HUES48 (cell line): ENCODE results near the gene CDH13.

ENCODE experiments used
- H3K27ac ChIP-seq: one replicate; pipeline ENCODE4 v1.7.0; 2013; ENCODE audit warnings: low read depth, low read length, inconsistent platforms
- H3K27me3 ChIP-seq: 2 replicates; pipeline ENCODE4 v1.6.1; 2013; ENCODE audit warnings: mild to moderate bottlenecking, low read length; ENCODE audit not compliant: control insufficient read depth, insufficient read depth
- H3K36me3 ChIP-seq: 2 replicates; pipeline ENCODE4 v1.6.1; 2013; ENCODE audit warnings: low read length; ENCODE audit not compliant: control insufficient read depth, insufficient read depth
- H3K4me1 ChIP-seq: 2 replicates; pipeline ENCODE4 v1.6.1; 2013; ENCODE audit warnings: mild to moderate bottlenecking, low read length; ENCODE audit not compliant: control insufficient read depth, insufficient read depth
- H3K4me3 ChIP-seq: 2 replicates; pipeline ENCODE4 v1.5.1; 2013; ENCODE audit warnings: mild to moderate bottlenecking, low read depth, low read length
- H3K9ac ChIP-seq: 2 replicates; pipeline ENCODE4 v1.6.1; 2013; ENCODE audit warnings: mild to moderate bottlenecking, low read depth, low read length, moderate library complexity
- H3K9me3 ChIP-seq: 2 replicates; pipeline ENCODE4 v1.6.1; 2013; ENCODE audit warnings: low read length; ENCODE audit not compliant: control insufficient read depth, insufficient read depth

CDH13 gene

GRCh38 chr16:82665025-82665424 lies 38.3 kb downstream of the CDH13 start:
- Histone ChIP-seq H3K27me3 (no peaks in the 10 kb centered on the region), H3K27ac (no peak overlapping the region), H3K4me3 (no peak overlapping the region), H3K36me3 (no peaks in the 10 kb centered on the region), H3K4me1 (no peaks in the 10 kb centered on the region), H3K9me3 (no peaks in the 10 kb centered on the region), H3K9ac (no peak overlapping the region)

DNA sequence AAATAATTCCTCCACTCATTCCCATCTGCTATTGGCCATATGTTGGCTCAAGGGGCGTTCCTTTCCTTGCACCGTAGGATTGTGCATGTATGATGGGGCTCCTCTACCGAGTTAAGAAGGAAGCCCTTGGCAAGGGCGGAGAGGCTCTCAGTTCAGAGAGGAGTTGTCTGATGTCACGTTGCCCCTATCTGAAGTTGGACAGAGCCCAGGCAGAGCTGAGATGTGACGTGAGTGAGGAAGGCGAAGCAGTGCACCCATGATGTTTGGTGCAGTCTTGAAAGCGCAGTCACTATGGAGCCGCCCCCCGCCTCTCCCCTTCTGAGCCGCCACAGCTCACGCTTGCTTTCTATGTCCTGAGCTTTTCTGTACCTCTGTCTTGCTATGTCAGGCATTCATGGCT lies 40.7 kb downstream of the CDH13 start:
- no peaks in the 10 kb centered on the region for H3K9me3 ChIP-seq
- H3K36me3 ChIP-seq = no peaks in the 10 kb centered on the region
- H3K27me3 ChIP-seq = no peaks in the 10 kb centered on the region
- no peak overlapping the region for H3K9ac ChIP-seq
- no peaks in the 10 kb centered on the region for H3K4me1 ChIP-seq
- H3K4me3 ChIP-seq = no peak overlapping the region
- no peak overlapping the region for H3K27ac ChIP-seq

- Histone ChIP-seq H3K9ac (no peak overlapping the region), H3K36me3 (no peaks in the 10 kb centered on the region), H3K27ac (no peak overlapping the region), H3K9me3 (no peaks in the 10 kb centered on the region), H3K4me3 (no peak overlapping the region), H3K4me1 (no peaks in the 10 kb centered on the region), H3K27me3 (no peaks in the 10 kb centered on the region)
These were observed 41.3 kb downstream of the CDH13 start for GRCh38 chr16:82668094-82668493.

DNA sequence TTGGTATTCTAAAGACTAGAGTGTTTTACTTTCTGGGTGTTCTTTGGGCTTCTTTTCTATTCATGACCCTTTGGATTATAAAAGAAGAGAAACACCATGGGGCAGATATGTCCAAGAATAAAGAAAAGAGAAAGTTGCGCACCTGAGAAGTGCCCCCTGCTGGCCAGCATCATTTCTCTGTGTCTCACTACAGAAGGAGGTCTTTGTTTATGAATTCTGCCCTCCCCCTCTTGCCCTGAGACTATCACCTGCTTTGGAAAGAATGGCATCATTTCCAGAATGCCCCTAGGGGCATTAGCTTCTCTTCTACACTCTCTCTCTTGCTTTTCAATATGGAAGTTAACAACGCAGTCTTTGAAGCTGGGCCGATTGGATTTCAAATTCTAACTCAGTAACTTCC lies 45.0 kb downstream of the CDH13 start:
- no peak overlapping the region for H3K4me3 ChIP-seq
- no peaks in the 10 kb centered on the region for H3K27me3 ChIP-seq
- no peaks in the 10 kb centered on the region for H3K9me3 ChIP-seq
- no peak overlapping the region for H3K9ac ChIP-seq
- no peaks in the 10 kb centered on the region for H3K36me3 ChIP-seq
- H3K27ac ChIP-seq = no peak overlapping the region
- H3K4me1 ChIP-seq = peaks cover 5% of the 10 kb centered on the region; the same call in 1 of the 2 replicates

DNA sequence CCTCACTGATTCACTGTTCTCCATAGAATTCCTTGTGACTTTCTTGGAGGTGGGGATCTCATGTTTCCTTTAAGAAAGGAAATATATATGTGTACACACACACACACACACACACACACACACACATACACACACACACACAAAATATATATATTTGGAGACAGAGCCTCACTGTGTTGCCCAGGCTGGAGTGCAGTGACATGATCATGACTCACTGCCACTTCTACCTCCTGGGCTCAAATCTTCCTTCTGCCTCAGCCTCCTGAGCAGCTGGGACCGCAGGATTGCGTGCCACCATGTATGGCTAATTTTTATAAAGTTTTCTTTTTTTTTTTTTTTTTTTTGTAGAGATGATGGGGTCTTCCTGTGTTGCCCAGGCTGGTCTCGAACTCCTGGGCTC lies 45.9 kb downstream of the CDH13 start:
- Histone ChIP-seq H3K36me3 (no peaks in the 10 kb centered on the region), H3K9me3 (no peaks in the 10 kb centered on the region), H3K27ac (no peak overlapping the region), H3K4me1 (peaks cover 5% of the 10 kb centered on the region; the same call in 1 of the 2 replicates), H3K4me3 (no peak overlapping the region), H3K27me3 (no peaks in the 10 kb centered on the region), H3K9ac (no peak overlapping the region)

DNA sequence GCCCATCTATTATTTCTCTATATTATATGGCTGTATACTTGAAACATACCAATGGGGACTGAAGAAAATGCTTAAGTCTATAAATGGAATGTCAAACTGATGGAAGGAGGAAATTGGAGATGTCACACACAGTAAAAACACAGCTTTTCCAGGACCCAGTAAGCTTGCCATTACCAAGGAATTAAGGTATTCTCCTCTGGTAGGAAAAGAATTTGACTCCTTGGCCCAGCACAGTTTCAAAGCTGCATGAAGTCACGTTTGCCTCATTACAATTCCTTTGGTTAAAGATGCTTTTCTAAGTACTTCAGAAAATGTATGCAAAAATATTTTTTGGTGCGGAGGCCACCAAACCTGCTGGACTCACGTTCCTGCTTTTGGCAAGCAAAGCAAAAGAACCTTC lies 48.5 kb downstream of the CDH13 start:
- Histone ChIP-seq H3K9me3 (no peaks in the 10 kb centered on the region), H3K4me3 (no peak overlapping the region), H3K9ac (no peak overlapping the region), H3K27me3 (no peaks in the 10 kb centered on the region), H3K4me1 (peaks cover 5% of the 10 kb centered on the region; the same call in 1 of the 2 replicates), H3K27ac (no peak overlapping the region), H3K36me3 (no peaks in the 10 kb centered on the region)

DNA sequence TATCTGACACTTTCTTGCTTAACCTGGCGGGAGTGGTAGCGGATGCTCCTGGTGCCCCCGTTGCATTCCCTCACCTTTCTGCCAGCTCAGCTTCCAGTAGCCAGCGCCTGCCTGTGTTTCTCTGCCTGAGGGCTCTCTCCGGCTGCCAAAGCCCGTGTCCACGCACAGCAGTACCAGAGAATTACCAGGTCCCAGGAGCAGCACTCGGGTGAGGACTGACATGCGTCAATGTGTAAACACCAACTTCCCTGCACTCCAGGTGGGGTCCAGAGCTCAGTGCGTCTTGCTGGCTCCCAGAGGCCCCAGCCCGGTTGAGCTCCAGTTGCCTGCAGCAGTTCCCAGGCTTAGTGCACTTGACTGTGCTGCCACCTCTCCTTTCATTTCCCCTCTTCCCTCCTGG lies 54.8 kb downstream of the CDH13 start:
- no peaks in the 10 kb centered on the region for H3K9me3 ChIP-seq
- H3K4me3 ChIP-seq = no peak overlapping the region
- H3K9ac ChIP-seq = no peak overlapping the region
- H3K36me3 ChIP-seq = no peaks in the 10 kb centered on the region
- no peaks in the 10 kb centered on the region for H3K4me1 ChIP-seq
- H3K27ac ChIP-seq = no peak overlapping the region
- H3K27me3 ChIP-seq = no peaks in the 10 kb centered on the region

DNA sequence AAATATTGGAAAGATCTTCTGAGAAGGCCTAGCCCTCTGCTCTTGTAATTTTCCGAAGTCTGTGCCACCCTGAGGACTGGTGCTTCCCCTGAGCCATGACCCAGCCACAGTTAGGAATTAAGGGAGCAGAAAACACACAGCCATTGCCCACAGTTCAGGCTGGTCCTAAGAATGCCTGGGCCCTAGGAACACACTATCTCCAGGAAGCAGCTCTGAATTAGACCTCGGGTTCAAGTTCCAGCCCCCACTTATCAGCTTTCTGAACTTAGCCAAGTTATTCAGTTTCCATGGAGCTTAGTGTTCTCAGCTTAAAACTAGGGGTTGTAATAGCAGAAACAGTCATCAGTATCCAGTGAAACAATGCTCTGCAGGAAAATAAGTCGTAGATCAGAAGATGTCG lies 56.0 kb downstream of the CDH13 start:
- H3K27ac ChIP-seq = no peak overlapping the region
- H3K9ac ChIP-seq = no peak overlapping the region
- H3K27me3 ChIP-seq = no peaks in the 10 kb centered on the region
- H3K4me3 ChIP-seq = no peak overlapping the region
- no peaks in the 10 kb centered on the region for H3K4me1 ChIP-seq
- H3K9me3 ChIP-seq = no peaks in the 10 kb centered on the region
- H3K36me3 ChIP-seq = no peaks in the 10 kb centered on the region

DNA sequence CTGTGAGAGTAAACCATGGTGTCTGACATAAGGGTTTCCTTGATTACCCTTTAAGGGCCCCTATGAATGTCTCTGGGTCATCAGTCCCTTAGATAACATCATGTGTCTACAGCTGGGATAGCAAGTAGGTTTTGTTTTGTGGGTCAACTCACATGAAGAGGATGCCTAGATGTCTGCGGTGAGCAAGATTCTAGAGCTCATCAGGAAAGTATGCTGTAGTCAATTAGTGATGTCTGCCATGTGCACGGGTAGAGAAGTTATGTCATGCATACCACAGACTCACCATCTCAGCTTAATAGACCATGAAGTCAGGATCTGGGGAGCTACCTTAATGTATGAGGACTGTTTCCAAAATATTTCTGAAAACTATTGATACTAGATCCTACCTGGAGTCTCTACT lies 57.5 kb downstream of the CDH13 start:
- Histone ChIP-seq H3K9ac (no peak overlapping the region), H3K4me1 (no peaks in the 10 kb centered on the region), H3K9me3 (no peaks in the 10 kb centered on the region), H3K27ac (no peak overlapping the region), H3K27me3 (no peaks in the 10 kb centered on the region), H3K4me3 (no peak overlapping the region), H3K36me3 (no peaks in the 10 kb centered on the region)

- Histone ChIP-seq H3K4me3 (no peak overlapping the region), H3K27me3 (no peaks in the 10 kb centered on the region), H3K36me3 (no peaks in the 10 kb centered on the region), H3K9me3 (no peaks in the 10 kb centered on the region), H3K4me1 (no peaks in the 10 kb centered on the region), H3K27ac (no peak overlapping the region), H3K9ac (no peak overlapping the region)
These were observed 58.8 kb downstream of the CDH13 start for GRCh38 chr16:82685526-82685925.

DNA sequence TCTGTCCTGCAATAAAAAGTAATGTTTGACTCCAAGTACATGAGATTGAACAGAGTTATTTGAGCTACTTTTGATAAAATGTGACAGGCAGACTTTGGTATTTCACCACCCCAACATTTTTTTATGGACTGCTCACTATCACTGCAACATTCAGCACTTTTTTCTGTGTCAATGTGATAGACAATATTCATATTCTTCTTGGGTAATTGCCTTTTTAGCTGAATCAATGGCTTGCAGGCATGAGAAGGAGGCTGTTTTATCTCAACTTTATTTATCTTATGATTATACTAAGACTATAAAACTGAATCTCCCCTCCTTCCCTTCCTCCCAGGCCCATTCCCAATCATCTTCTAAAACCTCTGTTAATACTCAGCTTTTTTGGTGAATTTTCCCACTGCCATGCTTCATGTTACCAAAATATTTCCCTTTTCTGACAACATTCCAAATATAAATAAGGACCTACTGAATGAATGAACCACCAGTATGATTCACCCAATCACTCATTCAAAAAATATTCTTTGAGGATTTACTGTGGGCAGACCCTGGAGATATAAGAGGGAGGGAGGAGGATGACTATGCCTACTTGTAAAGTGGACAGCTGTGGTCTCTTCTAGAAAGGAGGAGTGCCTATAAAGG lies 67.6 kb downstream of the CDH13 start:
- Histone ChIP-seq H3K9me3 (no peaks in the 10 kb centered on the region), H3K27me3 (no peaks in the 10 kb centered on the region), H3K4me1 (no peaks in the 10 kb centered on the region), H3K36me3 (no peaks in the 10 kb centered on the region), H3K9ac (no peak overlapping the region), H3K27ac (no peak overlapping the region), H3K4me3 (no peak overlapping the region)

GRCh38 chr16:82695806-82696205 lies 69.0 kb downstream of the CDH13 start:
- no peak overlapping the region for H3K4me3 ChIP-seq
- no peaks in the 10 kb centered on the region for H3K4me1 ChIP-seq
- no peaks in the 10 kb centered on the region for H3K27me3 ChIP-seq
- H3K9me3 ChIP-seq = no peaks in the 10 kb centered on the region
- H3K36me3 ChIP-seq = no peaks in the 10 kb centered on the region
- no peak overlapping the region for H3K27ac ChIP-seq
- H3K9ac ChIP-seq = no peak overlapping the region
